VCaP (cell line): ENCODE results near the gene LRCH2.

Source experiments
- H3K27ac ChIP-seq: fragments of 450-650 bp; 2 replicates; pipeline ENCODE4 v1.5.1; 2017
- TF ChIP-seq, protein P1 (sequence below): fragments of 450-650 bp; conservative IDR thresholded peaks from 2 replicates; pipeline ENCODE4 v1.5.1; 2017; ENCODE audit warnings: mild to moderate bottlenecking, moderate library complexity

LRCH2 gene, protein sequence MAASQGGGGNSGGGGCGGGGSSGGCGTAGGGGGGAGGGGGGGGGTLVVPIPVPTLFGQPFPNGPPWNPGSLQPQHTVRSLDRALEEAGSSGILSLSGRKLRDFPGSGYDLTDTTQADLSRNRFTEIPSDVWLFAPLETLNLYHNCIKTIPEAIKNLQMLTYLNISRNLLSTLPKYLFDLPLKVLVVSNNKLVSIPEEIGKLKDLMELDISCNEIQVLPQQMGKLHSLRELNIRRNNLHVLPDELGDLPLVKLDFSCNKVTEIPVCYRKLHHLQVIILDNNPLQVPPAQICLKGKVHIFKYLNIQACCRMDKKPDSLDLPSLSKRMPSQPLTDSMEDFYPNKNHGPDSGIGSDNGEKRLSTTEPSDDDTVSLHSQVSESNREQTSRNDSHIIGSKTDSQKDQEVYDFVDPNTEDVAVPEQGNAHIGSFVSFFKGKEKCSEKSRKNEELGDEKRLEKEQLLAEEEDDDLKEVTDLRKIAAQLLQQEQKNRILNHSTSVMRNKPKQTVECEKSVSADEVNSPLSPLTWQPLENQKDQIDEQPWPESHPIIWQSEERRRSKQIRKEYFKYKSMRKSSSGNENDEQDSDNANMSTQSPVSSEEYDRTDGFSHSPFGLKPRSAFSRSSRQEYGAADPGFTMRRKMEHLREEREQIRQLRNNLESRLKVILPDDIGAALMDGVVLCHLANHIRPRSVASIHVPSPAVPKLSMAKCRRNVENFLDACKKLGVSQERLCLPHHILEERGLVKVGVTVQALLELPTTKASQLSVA

DNA sequence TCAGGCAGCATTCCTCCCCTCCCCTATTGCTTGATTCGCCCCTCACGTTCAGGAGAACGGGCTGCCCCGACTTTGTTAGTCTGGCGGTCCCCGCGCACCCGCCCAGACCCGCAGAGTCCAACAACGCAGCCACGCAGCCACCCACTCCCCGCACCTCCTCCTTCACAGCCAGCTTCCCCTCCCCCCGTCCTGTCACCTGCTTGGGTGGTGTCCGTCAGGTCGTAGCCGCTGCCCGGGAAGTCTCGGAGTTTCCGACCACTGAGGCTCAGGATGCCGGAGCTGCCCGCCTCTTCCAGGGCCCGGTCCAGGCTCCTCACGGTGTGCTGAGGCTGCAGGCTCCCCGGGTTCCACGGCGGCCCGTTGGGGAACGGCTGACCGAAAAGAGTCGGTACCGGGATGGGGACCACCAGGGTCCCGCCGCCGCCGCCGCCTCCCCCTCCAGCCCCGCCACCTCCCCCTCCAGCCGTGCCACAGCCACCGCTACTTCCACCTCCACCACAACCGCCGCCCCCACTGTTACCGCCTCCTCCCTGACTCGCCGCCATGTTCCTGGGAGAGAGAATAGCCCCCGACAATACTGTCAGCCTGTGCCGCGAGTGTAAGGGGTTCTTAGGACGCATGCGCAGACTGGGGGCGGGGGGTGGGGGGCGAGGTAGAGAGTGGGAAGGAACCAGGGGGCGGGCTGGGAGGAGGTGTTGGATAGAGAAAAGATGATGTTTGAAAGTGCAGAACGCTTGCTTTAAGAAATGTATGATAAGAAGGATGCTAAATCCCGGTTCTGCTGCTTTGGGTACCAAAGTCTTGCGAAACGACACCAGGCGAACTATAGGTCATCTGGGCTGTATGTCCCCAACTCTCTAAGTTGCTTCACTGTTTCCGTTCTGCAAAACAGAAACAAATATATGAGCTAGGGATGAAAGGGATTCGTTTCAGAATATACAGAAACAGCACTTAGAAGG lies at the start of gene LRCH2:
Gene LRCH2, minus strand, starts transcription at position 600 of the 959 bp plus-strand sequence. Its CDS starts 55 bp downstream, at position 545.
- H3K27ac ChIP-seq = no peak within 1 kb of the TSS
- TF ChIP-seq, protein P1, sequence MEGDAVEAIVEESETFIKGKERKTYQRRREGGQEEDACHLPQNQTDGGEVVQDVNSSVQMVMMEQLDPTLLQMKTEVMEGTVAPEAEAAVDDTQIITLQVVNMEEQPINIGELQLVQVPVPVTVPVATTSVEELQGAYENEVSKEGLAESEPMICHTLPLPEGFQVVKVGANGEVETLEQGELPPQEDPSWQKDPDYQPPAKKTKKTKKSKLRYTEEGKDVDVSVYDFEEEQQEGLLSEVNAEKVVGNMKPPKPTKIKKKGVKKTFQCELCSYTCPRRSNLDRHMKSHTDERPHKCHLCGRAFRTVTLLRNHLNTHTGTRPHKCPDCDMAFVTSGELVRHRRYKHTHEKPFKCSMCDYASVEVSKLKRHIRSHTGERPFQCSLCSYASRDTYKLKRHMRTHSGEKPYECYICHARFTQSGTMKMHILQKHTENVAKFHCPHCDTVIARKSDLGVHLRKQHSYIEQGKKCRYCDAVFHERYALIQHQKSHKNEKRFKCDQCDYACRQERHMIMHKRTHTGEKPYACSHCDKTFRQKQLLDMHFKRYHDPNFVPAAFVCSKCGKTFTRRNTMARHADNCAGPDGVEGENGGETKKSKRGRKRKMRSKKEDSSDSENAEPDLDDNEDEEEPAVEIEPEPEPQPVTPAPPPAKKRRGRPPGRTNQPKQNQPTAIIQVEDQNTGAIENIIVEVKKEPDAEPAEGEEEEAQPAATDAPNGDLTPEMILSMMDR = no peak

DNA sequence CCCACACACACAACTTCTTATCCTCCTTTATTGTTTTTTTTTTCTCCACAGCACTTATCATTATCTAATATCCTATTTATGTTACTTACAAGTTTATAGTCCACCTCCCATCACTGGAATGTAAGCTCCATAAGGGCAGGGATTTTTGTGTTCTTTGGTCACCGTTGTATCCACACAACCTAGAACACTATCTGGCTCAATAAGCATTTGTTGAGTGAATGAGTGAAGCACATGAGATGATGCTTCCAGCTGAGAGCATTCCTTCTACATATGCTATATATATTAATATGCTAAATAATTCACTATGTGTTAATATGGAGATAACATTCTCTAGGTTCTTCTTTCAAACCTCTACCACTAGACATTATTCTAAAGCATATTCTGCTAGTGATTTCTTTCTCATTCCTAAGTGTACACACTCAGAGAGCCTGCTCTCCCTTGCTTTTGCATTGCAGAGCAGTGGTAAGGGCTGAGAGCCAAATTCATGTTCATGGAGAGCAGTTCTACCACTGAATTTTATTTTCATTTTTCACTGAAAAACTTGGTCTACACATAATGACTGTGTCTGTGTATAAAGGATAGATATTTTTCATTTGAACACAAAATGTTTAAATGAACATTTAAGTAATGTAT lies 35.3 kb upstream of the LRCH2 start:
- TF ChIP-seq, protein P1 = no peak
- no peak overlapping the region for H3K27ac ChIP-seq

GRCh38 chrX:115268421-115268820 lies 34.5 kb upstream of the LRCH2 start:
- H3K27ac ChIP-seq = no peak overlapping the region
- TF ChIP-seq, protein P1 = no peak

GRCh38 chrX:115266300-115266699 lies 32.4 kb upstream of the LRCH2 start:
- no peak overlapping the region for H3K27ac ChIP-seq
- TF ChIP-seq, protein P1 = no peak

DNA sequence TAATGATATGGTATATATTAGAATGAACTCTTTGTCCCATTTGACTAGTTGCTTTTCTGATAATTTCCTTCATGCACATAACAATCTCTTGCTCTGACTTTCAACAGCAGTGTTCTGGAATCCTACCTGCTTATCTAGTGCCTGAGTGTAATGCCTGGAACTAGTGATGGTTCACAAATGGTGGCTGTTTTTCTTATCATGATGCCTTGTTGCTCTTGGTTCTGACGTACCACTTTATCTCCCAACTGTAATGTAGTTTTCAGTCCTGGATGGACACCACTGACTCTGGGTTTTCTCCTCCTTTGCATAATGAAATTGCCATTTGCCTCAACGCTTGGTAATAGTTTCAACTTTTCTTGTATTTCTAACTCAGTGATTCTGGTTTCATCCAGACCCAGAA lies 30.1 kb upstream of the LRCH2 start:
- no peak overlapping the region for H3K27ac ChIP-seq

GRCh38 chrX:115261148-115261547 lies 27.3 kb upstream of the LRCH2 start:
- TF ChIP-seq, protein P1 = no peak
- H3K27ac ChIP-seq = no peak overlapping the region

More for the DNA sequence above, 30.1 kb upstream of the LRCH2 start:
- TF ChIP-seq, protein P1 = no peak
